PC-3 (cell line): Measurements from ENCODE around the gene ENPP1. TPM values are rescaled to one million over a fixed set of nuclear protein-coding genes. Genes with fewer than 3 reads are reported as not detected.
A peak's percentile ranks its signal among the peaks of the same experiment; 100 is the strongest.

ENCODE experiments used
- ATAC-seq: fragments of 200-7000 bp; cut with Tn5 transposase; 2 replicates; pipeline ENCODE4 v1.9.1; 2020; ENCODE audit warnings: mild to moderate bottlenecking, moderate library complexity
- BruUV-seq: library from RNA; stranded (reverse); fragments of 400-500 nt; replicated peaks from 2 replicates; lab custom pipeline; 2021; lab: Mats Ljungman, UMichigan
- CTCF ChIA-PET: fragments of 300-600 bp; sonication (Branson Sonifier 250); formaldehyde crosslinking; loops from one replicate; lab custom pipeline; 2022; ENCODE audit warnings: antibody characterized with exemption; lab: Charles Lee
- POLR2A ChIA-PET: fragments of 300-600 bp; sonication (Branson Sonifier 250); formaldehyde crosslinking; loops from one replicate; lab custom pipeline; 2022; ENCODE audit warnings: antibody characterized with exemption; ENCODE audit not compliant: unreplicated experiment; lab: Charles Lee
- DNase-seq: peaks from one replicate; pipeline ENCODE4 v3.0.0-alpha.2; 2015
- H2AFZ ChIP-seq: fragments of 300-600 bp; sonication (generic); 2 replicates; pipeline ENCODE4 v1.6.0; 2016; ENCODE audit warnings: antibody characterized with exemption, low read length
- H3F3A ChIP-seq: fragments of 300-600 bp; sonication (generic); one replicate; pipeline ENCODE4 v1.6.0; 2017; ENCODE audit warnings: antibody characterized with exemption, low read length, control low read depth, mild to moderate bottlenecking; ENCODE audit not compliant: unreplicated experiment
- H3K27ac ChIP-seq: fragments of 300-600 bp; sonication (generic); 2 replicates; pipeline ENCODE4 v1.5.1; 2016; ENCODE audit warnings: mild to moderate bottlenecking, low read length
- H3K27me3 ChIP-seq: fragments of 300-600 bp; sonication (generic); 2 replicates; pipeline ENCODE4 v1.6.1; 2016; ENCODE audit warnings: low read length, mixed read lengths
- H3K36me3 ChIP-seq: fragments of 300-600 bp; sonication (generic); 2 replicates; pipeline ENCODE4 v1.6.1; 2016; ENCODE audit warnings: low read depth, mixed run types, low read length, mixed read lengths
- H3K4me1 ChIP-seq: fragments of 300-600 bp; sonication (generic); 2 replicates; pipeline ENCODE4 v1.5.1; 2016; ENCODE audit warnings: low read length; ENCODE audit not compliant: insufficient read depth
- H3K4me2 ChIP-seq: fragments of 300-600 bp; sonication (generic); 2 replicates; pipeline ENCODE4 v1.6.0; 2016; ENCODE audit warnings: low read length
- H3K4me3 ChIP-seq: fragments of 300-600 bp; sonication (generic); 2 replicates; pipeline ENCODE4 v1.5.1; 2016; ENCODE audit warnings: mild to moderate bottlenecking, low read length, mixed read lengths
- H3K79me2 ChIP-seq: fragments of 300-600 bp; sonication (generic); 2 replicates; pipeline ENCODE4 v1.6.1; 2017; ENCODE audit warnings: low read length, mixed read lengths
- H3K9ac ChIP-seq: fragments of 300-600 bp; sonication (generic); 2 replicates; pipeline ENCODE4 v1.6.0; 2016; ENCODE audit warnings: mild to moderate bottlenecking, low read length
- H3K9me2 ChIP-seq: fragments of 300-600 bp; sonication (generic); replicated peaks from 2 replicates; pipeline ENCODE4 v1.6.1; 2016; ENCODE audit warnings: mixed run types, low read length, mixed read lengths
- H3K9me3 ChIP-seq: fragments of 300-600 bp; sonication (generic); 2 replicates; pipeline ENCODE4 v1.6.1; 2016; ENCODE audit warnings: low read length, mixed read lengths
- H4K20me1 ChIP-seq: fragments of 300-600 bp; sonication (generic); 2 replicates; pipeline ENCODE4 v1.6.1; 2016; ENCODE audit warnings: low read length, mixed read lengths
- EZH2 ChIP-seq: fragments of 300-600 bp; sonication (generic); IDR thresholded peaks from one replicate; pipeline ENCODE4 v1.6.1; 2017; ENCODE audit warnings: antibody characterized with exemption, mild to moderate bottlenecking, low read length; ENCODE audit not compliant: unreplicated experiment
- EZH2phosphoT487 ChIP-seq: fragments of 300-600 bp; sonication (generic); IDR thresholded peaks from 2 replicates; pipeline ENCODE4 v1.6.1; 2018; ENCODE audit warnings: mild to moderate bottlenecking, antibody characterized with exemption, low read length, borderline replicate concordance
- intact Hi-C: fragments of 100-400 bp; cut with micrococcal nuclease; formaldehyde crosslinking; loops from 2 replicates; pipeline ENCODE4 v1.9.0; 2023
- total RNA-seq: library from RNA; depleted of rRNA; stranded (reverse); fragments of >200 nt; gene quantifications from 2 replicates; pipeline ENCODE4 v1.2.3, GENCODE V29; 2014
- TF ChIP-seq, protein P1 (sequence below): fragments of 300-600 bp; sonication (generic); conservative IDR thresholded peaks from 2 replicates; pipeline ENCODE4 v1.5.1; 2017; ENCODE audit warnings: antibody characterized with exemption, low read depth, mild to moderate bottlenecking, low read length

ENPP1 gene
- total RNA-seq, 1 experiment from 2014 or later, result 5.1 TPM

DNA sequence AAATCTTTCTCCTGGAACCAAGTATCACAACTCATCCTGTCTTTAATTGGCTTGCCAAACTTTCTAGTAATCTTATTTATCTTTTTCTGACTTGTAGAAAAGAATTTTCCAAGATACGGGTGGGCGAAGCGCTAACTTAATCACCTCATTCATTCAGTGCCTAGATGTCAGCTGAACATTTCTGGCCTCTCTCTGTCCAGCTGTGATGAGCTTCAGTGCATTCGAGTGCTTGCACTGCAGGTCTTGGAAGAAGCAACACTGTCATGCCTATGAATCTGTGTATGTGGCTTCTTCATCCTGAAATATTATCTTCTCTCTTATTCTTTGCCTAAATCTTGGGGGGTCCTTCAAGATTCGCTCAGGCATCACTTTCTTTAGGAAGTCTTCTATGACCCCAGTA is 16.3 kb upstream of the ENPP1 start:
- ChIA-PET POLR2A (no interaction called here), CTCF (no interaction called here)
- intact Hi-C loops, result no loop called here
- ATAC-seq, result no peak
- H4K20me1 ChIP-seq, result no peaks in the 10 kb centered on the region
- DNase-seq, result no peak
- H3K36me3 ChIP-seq, result no peaks in the 10 kb centered on the region
- H2AFZ ChIP-seq, result no peak overlapping the region
- TF ChIP-seq EZH2 (no peak), EZH2phosphoT487 (no peak)
- TF ChIP-seq, protein P1, sequence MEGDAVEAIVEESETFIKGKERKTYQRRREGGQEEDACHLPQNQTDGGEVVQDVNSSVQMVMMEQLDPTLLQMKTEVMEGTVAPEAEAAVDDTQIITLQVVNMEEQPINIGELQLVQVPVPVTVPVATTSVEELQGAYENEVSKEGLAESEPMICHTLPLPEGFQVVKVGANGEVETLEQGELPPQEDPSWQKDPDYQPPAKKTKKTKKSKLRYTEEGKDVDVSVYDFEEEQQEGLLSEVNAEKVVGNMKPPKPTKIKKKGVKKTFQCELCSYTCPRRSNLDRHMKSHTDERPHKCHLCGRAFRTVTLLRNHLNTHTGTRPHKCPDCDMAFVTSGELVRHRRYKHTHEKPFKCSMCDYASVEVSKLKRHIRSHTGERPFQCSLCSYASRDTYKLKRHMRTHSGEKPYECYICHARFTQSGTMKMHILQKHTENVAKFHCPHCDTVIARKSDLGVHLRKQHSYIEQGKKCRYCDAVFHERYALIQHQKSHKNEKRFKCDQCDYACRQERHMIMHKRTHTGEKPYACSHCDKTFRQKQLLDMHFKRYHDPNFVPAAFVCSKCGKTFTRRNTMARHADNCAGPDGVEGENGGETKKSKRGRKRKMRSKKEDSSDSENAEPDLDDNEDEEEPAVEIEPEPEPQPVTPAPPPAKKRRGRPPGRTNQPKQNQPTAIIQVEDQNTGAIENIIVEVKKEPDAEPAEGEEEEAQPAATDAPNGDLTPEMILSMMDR, result no peak
- no peaks in the 10 kb centered on the region for H3K27me3 ChIP-seq
- no TSS peak for BruUV-seq
- H3K9me2 ChIP-seq, result no peaks in the 10 kb centered on the region
- peaks cover 22% of the 10 kb centered on the region for H3K4me1 ChIP-seq
- no peak overlapping the region for H3K27ac ChIP-seq
- no peaks in the 10 kb centered on the region for H3F3A ChIP-seq
- H3K4me2 ChIP-seq, result no peak overlapping the region
- H3K9ac ChIP-seq, result no peak overlapping the region
- no peaks in the 10 kb centered on the region for H3K79me2 ChIP-seq
- no peaks in the 10 kb centered on the region for H3K9me3 ChIP-seq
- H3K4me3 ChIP-seq, result no peak overlapping the region

DNA sequence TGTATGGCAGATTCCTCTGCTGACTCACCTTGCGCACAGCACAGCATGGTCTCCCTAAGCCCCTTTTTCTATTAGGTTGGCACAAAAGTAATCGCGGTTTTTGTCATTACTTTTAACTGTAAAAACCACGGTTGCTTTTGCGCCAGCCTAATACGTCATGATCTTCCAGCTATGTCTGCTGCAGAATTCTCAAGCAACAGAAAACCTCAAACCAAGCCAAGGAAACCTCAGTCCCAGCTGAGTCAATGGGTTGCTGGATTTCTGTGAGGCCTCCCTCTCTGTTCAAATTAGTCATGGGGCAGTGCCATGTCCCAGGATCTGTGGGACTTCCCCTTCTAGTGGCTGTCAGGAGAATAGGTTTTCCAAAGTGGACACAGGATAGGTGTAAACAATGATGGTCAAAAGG is 15.7 kb upstream of the ENPP1 start:
- H3K79me2 ChIP-seq, result no peaks in the 10 kb centered on the region
- H3K9me2 ChIP-seq, result no peaks in the 10 kb centered on the region
- ATAC-seq, result no peak; the same call in 1 of the 2 replicates
- H3K27ac ChIP-seq, result no peak overlapping the region
- H3K4me1 ChIP-seq, result peaks cover 18% of the 10 kb centered on the region
- H3K9ac ChIP-seq, result no peak overlapping the region
- no peak overlapping the region for H3K4me2 ChIP-seq
- H2AFZ ChIP-seq, result no peak overlapping the region
- no TSS peak for BruUV-seq
- no peaks in the 10 kb centered on the region for H3K27me3 ChIP-seq
- no peak for TF ChIP-seq EZH2
- no peak for TF ChIP-seq EZH2phosphoT487
- TF ChIP-seq, protein P1, result peak; percentile 43
- POLR2A ChIA-PET, result no interaction called here
- no peaks in the 10 kb centered on the region for H3F3A ChIP-seq
- H3K4me3 ChIP-seq, result no peak overlapping the region
- no peaks in the 10 kb centered on the region for H3K9me3 ChIP-seq
- intact Hi-C loops, result no loop called here
- peak; percentile 42 for DNase-seq
- no peaks in the 10 kb centered on the region for H4K20me1 ChIP-seq
- no peaks in the 10 kb centered on the region for H3K36me3 ChIP-seq
- CTCF ChIA-PET, result no interaction called here

DNA sequence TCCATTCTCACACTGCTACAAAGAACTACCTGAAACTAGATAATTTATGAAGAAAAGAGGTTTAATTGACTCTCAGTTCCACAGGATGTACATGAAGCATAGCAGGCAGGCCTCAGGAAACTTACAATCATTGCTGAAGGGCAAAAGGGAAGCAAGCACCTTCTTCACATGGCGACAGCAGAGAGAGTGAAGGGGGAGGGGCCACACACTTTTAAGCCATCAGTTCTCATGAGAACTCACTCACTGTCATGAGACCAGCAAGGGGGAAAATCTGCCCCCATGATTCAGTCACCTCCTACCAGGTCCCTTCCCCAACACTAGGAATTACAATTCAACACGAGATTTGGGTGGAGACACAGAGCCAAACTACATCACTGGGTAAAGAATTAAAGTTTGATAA is 12.5 kb upstream of the ENPP1 start:
- no peak for DNase-seq

More for the DNA sequence above, 12.5 kb upstream of the ENPP1 start:
- Histone ChIP-seq H4K20me1 (no peaks in the 10 kb centered on the region), H3K9ac (no peak overlapping the region), H3F3A (no peaks in the 10 kb centered on the region), H3K4me1 (no peaks in the 10 kb centered on the region), H3K4me3 (no peak overlapping the region), H3K27ac (no peak overlapping the region), H3K36me3 (no peaks in the 10 kb centered on the region), H3K79me2 (no peaks in the 10 kb centered on the region), H3K27me3 (no peaks in the 10 kb centered on the region), H2AFZ (no peak overlapping the region), H3K9me3 (no peaks in the 10 kb centered on the region), H3K9me2 (no peaks in the 10 kb centered on the region), H3K4me2 (no peak overlapping the region)
- ChIA-PET CTCF (no interaction called here), POLR2A (no interaction called here)
- no TSS peak for BruUV-seq
- no peak for ATAC-seq
- intact Hi-C loops, result no loop called here
- TF ChIP-seq, protein P1, result no peak
- no peak for TF ChIP-seq EZH2phosphoT487
- no peak for TF ChIP-seq EZH2
